HepG2 (cell line): ENCODE data around the gene CRADD. TPM values are rescaled to one million over a fixed set of nuclear protein-coding genes. Genes with fewer than 3 reads are reported as not detected.

Experiments used
- ATAC-seq: fragments of 200-7000 bp; cut with Tn5 transposase; 3 replicates; pipeline ENCODE4 v1.9.1; 2020; ENCODE audit warnings: mild to moderate bottlenecking, moderate library complexity
- BruUV-seq: library from RNA; stranded (reverse); fragments of 400-500 nt; replicated peaks from 2 replicates; lab custom pipeline; 2021; lab: Mats Ljungman, UMichigan
- CTCF ChIA-PET: fragments of 300-600 bp; formaldehyde crosslinking; extraction: SDS; loops from one replicate; lab custom pipeline; 2021; ENCODE audit warnings: low total read pairs, inconsistent platforms, low intra/inter-chr PET ratio; lab: Yijun Ruan, JAX
- POLR2A ChIA-PET: fragments of 350-600 bp; sonication (Branson Sonifier 250); formaldehyde crosslinking; loops from one replicate; lab custom pipeline; 2020; ENCODE audit warnings: antibody characterized with exemption, inconsistent platforms; lab: Yijun Ruan, JAX
- DNase-seq: peaks from one replicate; pipeline ENCODE4 v3.0.0-alpha.2; 2015; ENCODE audit warnings: low spot score
- FAIRE-seq: peaks from 3 replicates; lab custom pipeline; 2011; peaks lifted over from hg19 to GRCh38; lab: Jason Lieb, UNC
- H2AFZ ChIP-seq: one replicate; pipeline ENCODE4 v1.6.1; 2011; ENCODE audit warnings: low read length, inconsistent platforms
- H3K27ac ChIP-seq: fragments of 300-600 bp; 3 replicates; pipeline ENCODE4 v1.8.0; 2011; ENCODE audit warnings: mixed run types, mild to moderate bottlenecking, mixed read lengths, low read length, inconsistent platforms; ENCODE audit not compliant: insufficient read depth; ENCODE audit errors: extremely low read length
- H3K27me3 ChIP-seq, 2 experiments: fragments of 200-600 bp in 1 of 2; 2 replicates in 1 of 2; 3 replicates in 1 of 2; pipeline versions ENCODE4 v1.6.0 to v1.8.0; 2011; ENCODE audit warnings: low read length in 2 of 2, mild to moderate bottlenecking in 2 of 2, moderate library complexity in 2 of 2, inconsistent platforms in 1 of 2; ENCODE audit not compliant: insufficient read depth in 2 of 2, control insufficient read depth in 1 of 2
- H3K36me3 ChIP-seq, 2 experiments: fragments of 200-600 bp in 1 of 2; replicated peaks in 1 of 2; 2 replicates in 1 of 2; 3 replicates in 1 of 2; pipeline versions ENCODE4 v1.5.1 to v1.8.0; 2011; ENCODE audit warnings: low read length in 2 of 2, inconsistent platforms in 1 of 2; ENCODE audit not compliant: insufficient read depth in 2 of 2, control insufficient read depth in 1 of 2
- H3K4me1 ChIP-seq: 2 replicates; pipeline ENCODE4 v1.5.1; 2012; ENCODE audit warnings: low read length, inconsistent platforms; ENCODE audit not compliant: insufficient read depth
- H3K4me2 ChIP-seq: 2 replicates; pipeline ENCODE4 v1.6.0; 2011; ENCODE audit warnings: low read depth, low read length, inconsistent platforms
- H3K4me3 ChIP-seq, 3 experiments: fragments of 200-600 bp in 1 of 3; sonication (generic), shearing (Covaris generic) in 1 of 3; replicated peaks in 1 of 3; 2 replicates each; pipeline ENCODE4 v1.5.1; 2011 to 2016; ENCODE audit warnings: low read length in 3 of 3, inconsistent platforms in 2 of 3, low read depth in 2 of 3, mild to moderate bottlenecking in 2 of 3, control low read depth in 1 of 3, mixed read lengths in 1 of 3; ENCODE audit not compliant: insufficient read depth in 1 of 3
- H3K79me2 ChIP-seq: one replicate; pipeline ENCODE4 v1.6.1; 2011; ENCODE audit warnings: low read length, inconsistent platforms; ENCODE audit not compliant: insufficient read depth
- H3K9ac ChIP-seq: 2 replicates; pipeline ENCODE4 v1.6.0; 2011; ENCODE audit warnings: mild to moderate bottlenecking, low read depth, low read length, inconsistent platforms; ENCODE audit not compliant: insufficient read depth
- H3K9me3 ChIP-seq: 2 replicates; pipeline ENCODE4 v1.5.1; 2012; ENCODE audit warnings: mild to moderate bottlenecking, low read length
- H4K20me1 ChIP-seq: 2 replicates; pipeline ENCODE4 v1.6.0; 2011; ENCODE audit warnings: inconsistent platforms, mild to moderate bottlenecking, low read length, moderate library complexity; ENCODE audit not compliant: insufficient read depth
- GPBP1L1 ChIP-seq: sonication (generic); formaldehyde crosslinking; IDR thresholded peaks from 2 replicates; pipeline ENCODE4 v1.5.0; 2020; ENCODE audit warnings: mild to moderate bottlenecking, missing genetic modification reagents
- JDP2 ChIP-seq: sonication (generic); formaldehyde crosslinking; IDR thresholded peaks from 2 replicates; pipeline ENCODE4 v1.8.1; 2022; ENCODE audit warnings: missing genetic modification reagents, borderline replicate concordance
- JUN ChIP-seq: sonication (generic); formaldehyde crosslinking; IDR thresholded peaks from 2 replicates; pipeline ENCODE4 v1.4.0; 2020; ENCODE audit warnings: mild to moderate bottlenecking, missing genetic modification reagents
- KMT2B ChIP-seq: IDR thresholded peaks from 2 replicates; pipeline ENCODE4 v1.6.1; 2016; ENCODE audit warnings: missing genetic modification reagents, missing compliant biosample characterization
- NR2F1 ChIP-seq, 2 experiments: fragments of 450-650 bp in 1 of 2; formaldehyde crosslinking in 1 of 2; IDR thresholded peaks; 2 replicates each; pipeline versions ENCODE4 v1.5.0 to v1.6.1; 2016 to 2020; ENCODE audit warnings: mild to moderate bottlenecking in 1 of 2, missing compliant biosample characterization in 1 of 2, missing genetic modification reagents in 1 of 2, moderate library complexity in 1 of 2
- REL ChIP-seq: sonication (generic); formaldehyde crosslinking; conservative IDR thresholded peaks from 2 replicates; pipeline ENCODE4 v1.8.0; 2022; ENCODE audit warnings: mild to moderate bottlenecking, missing genetic modification reagents, moderate library complexity
- RNF2 ChIP-seq: fragments of 450-650 bp; conservative IDR thresholded peaks from 2 replicates; pipeline ENCODE4 v1.6.1; 2016; ENCODE audit warnings: low read depth
- ZBTB21 ChIP-seq: sonication (generic); formaldehyde crosslinking; IDR thresholded peaks from 2 replicates; pipeline ENCODE4 v1.4.0; 2020; ENCODE audit warnings: missing genetic modification reagents
- ZNF576 ChIP-seq: sonication (generic); formaldehyde crosslinking; IDR thresholded peaks from 2 replicates; pipeline ENCODE4 v1.4.0; 2020; ENCODE audit warnings: mild to moderate bottlenecking, missing genetic modification reagents
- ZSCAN29 ChIP-seq: sonication (generic); formaldehyde crosslinking; conservative IDR thresholded peaks from 2 replicates; pipeline ENCODE4 v1.4.0; 2020; ENCODE audit warnings: mild to moderate bottlenecking, missing genetic modification reagents
- ZUFSP ChIP-seq: sonication (generic); formaldehyde crosslinking; IDR thresholded peaks from 2 replicates; pipeline ENCODE4 v1.9.0; 2021; ENCODE audit warnings: missing genetic modification reagents, mild to moderate bottlenecking, borderline replicate concordance
- whole genome bisulfite sequencing: methylation state at CpG from one replicate; pipeline ENCODE4 v1.1.6; 2017; ENCODE audit warnings: low lambda C conversion rate; 5-methylcytosine and 5-hydroxymethylcytosine counted together
- in situ Hi-C: cut with HindIII; loops from 2 replicates; pipeline ENCODE4 v1.10.0; 2017; ENCODE audit warnings: low pct_unique_long_range_greater_than_20kb; ENCODE audit not compliant: extremely low pct_ligation_motif_present
- intact Hi-C: fragments of 100-400 bp; cut with micrococcal nuclease; formaldehyde crosslinking; loops from one replicate; pipeline ENCODE4 v1.10.0; 2022; ENCODE audit not compliant: unreplicated experiment
- polyA plus RNA-seq, 8 experiments: library from polyadenylated mRNA; depleted of rRNA in 3 of 8; stranded (reverse) in 7 of 8; unstranded in 1 of 8; fragments of >200 nt; fragmentation: Illumina TruSeq in 4 of 8; extraction: Trizol in 4 of 8; gene quantifications; 2 replicates each; pipeline versions ENCODE4 v1.2.1 to v1.2.3, GENCODE V29; 2011 to 2016; ENCODE audit warnings: low read depth in 4 of 8, missing spikeins in 1 of 8, mixed read lengths in 1 of 8; ENCODE audit not compliant: insufficient read depth in 1 of 8
- total RNA-seq, 5 experiments: library from RNA; depleted of rRNA; stranded (reverse); fragments of >200 nt; fragmentation: Illumina TruSeq; extraction: Trizol; gene quantifications; 2 replicates each; pipeline ENCODE4 v1.2.3, GENCODE V29; 2016; ENCODE audit warnings: low read depth in 1 of 5
- TF ChIP-seq, protein P1 (sequence below): sonication (generic); formaldehyde crosslinking; conservative IDR thresholded peaks from 2 replicates; pipeline ENCODE4 v1.4.0; 2020; ENCODE audit warnings: missing genetic modification reagents
- TF ChIP-seq, protein P2 (sequence below): IDR thresholded peaks from 2 replicates; pipeline ENCODE4 v1.6.1; 2018; ENCODE audit warnings: missing genetic modification reagents

Gene CRADD
- total and polyA plus RNA-seq, 2 of the 13 experiments (the other 11 are each of a cell fraction or from before 2014, with no cell fraction given), result 12.4 to 18.8 TPM

DNA sequence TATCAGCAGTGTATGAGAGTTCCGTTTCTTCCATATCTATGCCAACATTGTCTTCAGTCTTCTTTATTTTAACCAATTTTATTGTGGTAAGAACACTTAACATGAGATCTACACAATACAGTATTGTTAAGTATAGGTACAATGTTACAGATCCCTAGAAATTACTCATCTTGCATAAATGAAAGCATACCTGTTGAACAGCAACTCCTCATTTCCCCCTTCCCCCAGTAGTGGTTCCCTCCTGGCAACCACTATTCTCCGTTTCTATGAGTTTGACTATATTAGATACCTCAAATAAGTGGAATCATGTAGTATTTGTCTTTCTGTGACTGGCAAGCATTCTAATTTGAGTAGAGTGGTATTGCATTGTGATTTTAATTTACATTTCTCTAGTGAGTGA is 150.5 kb downstream of the CRADD start:
- Histone ChIP-seq H4K20me1 (no peaks in the 10 kb centered on the region), H3K27me3 (no peaks in the 10 kb centered on the region), H3K36me3 (no peaks in the 10 kb centered on the region), H3K4me2 (no peak overlapping the region), H3K9me3 (no peaks in the 10 kb centered on the region), H3K9ac (no peak overlapping the region), H2AFZ (no peak overlapping the region), H3K79me2 (no peaks in the 10 kb centered on the region), H3K27ac (no peak overlapping the region), H3K4me3 (no peak overlapping the region), H3K4me1 (no peaks in the 10 kb centered on the region)
- WGBS, result 97% methylated on average over 2 of the region's 2 CpGs
- TF ChIP-seq JDP2 (CRISPR knock-in tag), result no peak
- no peak for TF ChIP-seq ZUFSP (CRISPR knock-in tag)
- CTCF ChIA-PET, result no interaction called here
- FAIRE-seq (no peak), ATAC-seq (no peak), DNase-seq (no peak)
- POLR2A ChIA-PET, result no interaction called here
- in situ Hi-C loops, result no loop called here
- no TSS peak for BruUV-seq
- intact Hi-C loops, result no loop called here

GRCh38 chr12:93829016-93829415 is 151.8 kb downstream of the CRADD start:
- no peak overlapping the region for H3K4me3 ChIP-seq
- H3K27me3 ChIP-seq, result no peaks in the 10 kb centered on the region
- H3K4me1 ChIP-seq, result no peaks in the 10 kb centered on the region
- H3K9ac ChIP-seq, result no peak overlapping the region
- no peaks in the 10 kb centered on the region for H3K9me3 ChIP-seq
- H3K27ac ChIP-seq, result no peak overlapping the region
- in situ Hi-C loops (no loop called here), intact Hi-C loops (no loop called here)
- H3K4me2 ChIP-seq, result no peak overlapping the region
- H3K36me3 ChIP-seq, result no peaks in the 10 kb centered on the region
- ChIA-PET POLR2A (no interaction called here), CTCF (no interaction called here)
- BruUV-seq, result no TSS peak
- WGBS, result 70% methylated on average over 2 of the region's 2 CpGs
- DNase-seq, result no peak
- H4K20me1 ChIP-seq, result no peaks in the 10 kb centered on the region
- no peaks in the 10 kb centered on the region for H3K79me2 ChIP-seq
- no peak for FAIRE-seq
- H2AFZ ChIP-seq, result no peak overlapping the region
- ATAC-seq, result no peak
- no peak for TF ChIP-seq RNF2
- TF ChIP-seq JUN (CRISPR knock-in tag), result no peak
- TF ChIP-seq, protein P1, sequence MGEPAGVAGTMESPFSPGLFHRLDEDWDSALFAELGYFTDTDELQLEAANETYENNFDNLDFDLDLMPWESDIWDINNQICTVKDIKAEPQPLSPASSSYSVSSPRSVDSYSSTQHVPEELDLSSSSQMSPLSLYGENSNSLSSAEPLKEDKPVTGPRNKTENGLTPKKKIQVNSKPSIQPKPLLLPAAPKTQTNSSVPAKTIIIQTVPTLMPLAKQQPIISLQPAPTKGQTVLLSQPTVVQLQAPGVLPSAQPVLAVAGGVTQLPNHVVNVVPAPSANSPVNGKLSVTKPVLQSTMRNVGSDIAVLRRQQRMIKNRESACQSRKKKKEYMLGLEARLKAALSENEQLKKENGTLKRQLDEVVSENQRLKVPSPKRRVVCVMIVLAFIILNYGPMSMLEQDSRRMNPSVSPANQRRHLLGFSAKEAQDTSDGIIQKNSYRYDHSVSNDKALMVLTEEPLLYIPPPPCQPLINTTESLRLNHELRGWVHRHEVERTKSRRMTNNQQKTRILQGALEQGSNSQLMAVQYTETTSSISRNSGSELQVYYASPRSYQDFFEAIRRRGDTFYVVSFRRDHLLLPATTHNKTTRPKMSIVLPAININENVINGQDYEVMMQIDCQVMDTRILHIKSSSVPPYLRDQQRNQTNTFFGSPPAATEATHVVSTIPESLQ, result no peak
- TF ChIP-seq ZSCAN29 (CRISPR knock-in tag), result no peak
- TF ChIP-seq, protein P2, sequence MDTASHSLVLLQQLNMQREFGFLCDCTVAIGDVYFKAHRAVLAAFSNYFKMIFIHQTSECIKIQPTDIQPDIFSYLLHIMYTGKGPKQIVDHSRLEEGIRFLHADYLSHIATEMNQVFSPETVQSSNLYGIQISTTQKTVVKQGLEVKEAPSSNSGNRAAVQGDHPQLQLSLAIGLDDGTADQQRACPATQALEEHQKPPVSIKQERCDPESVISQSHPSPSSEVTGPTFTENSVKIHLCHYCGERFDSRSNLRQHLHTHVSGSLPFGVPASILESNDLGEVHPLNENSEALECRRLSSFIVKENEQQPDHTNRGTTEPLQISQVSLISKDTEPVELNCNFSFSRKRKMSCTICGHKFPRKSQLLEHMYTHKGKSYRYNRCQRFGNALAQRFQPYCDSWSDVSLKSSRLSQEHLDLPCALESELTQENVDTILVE (CRISPR knock-in tag), result no peak
- no peak for TF ChIP-seq GPBP1L1 (CRISPR knock-in tag)
- TF ChIP-seq REL (CRISPR knock-in tag), result no peak
- TF ChIP-seq NR2F1 (CRISPR knock-in tag; IDR thresholded peaks at IDR 0.05), result no peak
- TF ChIP-seq ZBTB21 (CRISPR knock-in tag), result no peak
- TF ChIP-seq ZNF576 (CRISPR knock-in tag), result no peak
- TF ChIP-seq KMT2B (CRISPR knock-in tag), result no peak
